Measurements from ENCODE around the gene MRPL28. TPM values are rescaled to one million over a fixed set of nuclear protein-coding genes. Genes with fewer than 3 reads are reported as not detected.
"Not testable (repeated sequence)": the region's sequence is repeated elsewhere in the genome, so short reads cannot be mapped to it uniquely, and the experiment has no call there.

The MRPL28 gene
- total RNA-seq, 1 donor from 2014 or later: 115 TPM

DNA sequence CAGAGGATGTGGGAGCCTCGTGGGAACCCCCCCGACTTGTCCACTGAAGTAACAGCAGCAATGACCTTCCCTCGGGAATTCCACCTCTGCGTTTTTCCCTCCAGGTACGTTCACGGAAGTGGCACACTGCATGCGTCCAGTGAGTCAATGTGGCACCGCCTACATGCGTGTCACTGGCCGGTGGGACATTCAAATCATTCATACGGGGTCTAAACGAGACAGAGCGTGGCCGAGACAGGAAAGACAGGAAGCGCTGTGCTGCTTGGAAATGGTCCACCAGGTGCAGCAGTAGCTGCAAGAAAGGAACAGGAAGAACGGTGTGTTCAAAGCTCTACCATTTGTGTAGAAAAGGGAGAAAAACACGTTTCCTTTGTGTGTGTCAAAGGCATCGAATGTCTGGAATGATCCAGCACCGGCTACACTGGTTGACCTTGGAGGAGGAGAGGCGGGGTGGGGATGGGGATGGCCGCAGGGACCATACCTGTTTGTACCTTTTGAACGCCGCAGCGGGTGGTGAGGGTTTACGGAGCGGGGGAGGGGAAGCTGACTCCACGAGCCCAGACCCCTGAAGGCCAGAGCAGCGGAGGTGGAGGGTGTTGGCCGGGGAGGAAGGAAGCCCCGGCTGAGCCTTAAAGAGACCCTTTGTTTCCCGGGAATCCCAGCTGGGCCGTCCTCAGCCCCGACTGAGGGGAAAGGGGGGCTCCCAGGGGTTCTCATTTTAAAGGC, 13.2 kb upstream of the MRPL28 start:
- Mint-ChIP-seq H3K27me3 (ENCODE audit: insufficient read depth) (peaks cover 16% of the 10 kb centered on the region), H3K9me3 (no peaks in the 10 kb centered on the region), H3K4me3 (peak overlapping the region; percentile 82), H3K27ac (peak overlapping the region; percentile 36), H3K4me1 (ENCODE audit: low read depth) (peaks cover 7% of the 10 kb centered on the region), H3K36me3 (ENCODE audit: low read depth) (no peaks in the 10 kb centered on the region)
- intact Hi-C loops (cut with micrococcal nuclease): loop anchor here (2.0 to 5.0 kb wide), 3 partner anchors 31 to 254 kb away; partner anchors contain the start of genes AXIN1, CAPN15 and METTL26
- no peak for DNase-seq (ENCODE audit: low spot score)

DNA sequence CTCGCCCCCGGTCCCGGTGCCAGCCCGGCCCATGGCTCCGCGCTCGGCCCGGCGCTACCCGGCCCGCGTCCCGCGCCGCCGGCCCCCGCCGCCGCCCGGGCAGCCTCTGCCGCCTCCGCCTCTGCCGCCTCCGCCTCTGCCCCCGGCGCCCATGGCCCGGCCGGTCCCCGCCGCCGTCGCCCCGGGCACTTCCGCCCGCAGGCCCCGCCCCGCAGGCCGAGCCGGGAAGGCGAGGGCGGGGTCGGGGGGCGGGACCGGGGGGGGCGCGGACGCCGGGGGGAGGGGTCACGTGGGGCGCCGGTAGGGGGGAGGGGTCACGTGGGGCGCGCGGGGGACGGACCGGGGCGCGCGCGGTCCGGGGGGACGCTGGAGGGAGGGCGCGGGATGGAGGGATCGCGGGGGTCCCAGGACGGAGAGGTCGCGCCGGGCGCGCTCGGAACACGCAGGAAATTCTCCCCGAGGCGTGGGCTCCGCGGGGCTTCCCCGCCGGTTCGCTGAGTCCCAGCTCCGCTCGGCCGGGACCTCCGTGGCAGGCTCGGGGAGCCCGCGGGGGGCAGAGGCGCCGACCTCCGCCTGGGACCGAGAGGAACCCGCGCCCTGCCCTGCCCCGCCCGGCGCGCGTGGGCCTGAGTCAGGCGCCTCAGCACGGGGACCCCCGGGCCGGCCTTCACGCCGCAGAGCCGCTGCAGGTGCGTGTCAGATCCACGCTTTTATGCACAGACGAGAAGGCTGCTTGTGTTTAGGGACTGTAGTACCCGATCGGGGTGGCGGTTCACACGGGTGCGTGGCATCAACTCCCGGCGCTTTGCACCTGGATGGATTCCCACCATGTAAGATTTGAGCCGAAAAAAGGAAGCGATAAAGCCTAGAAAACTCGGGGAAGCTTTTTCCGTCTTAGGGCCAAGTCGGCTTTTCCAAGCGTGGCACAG, 11.7 kb upstream of the MRPL28 start, which contains the start of gene PGAP6:
Gene PGAP6 (minus strand): TSS at position 190 of the 929 bp plus-strand sequence. CDS start 157 bp downstream, at position 33.
- intact Hi-C loops (cut with micrococcal nuclease): loop anchor here (1.0 to 5.0 kb wide), 6 partner anchors 12 to 255 kb away; partner anchors contain the start of genes AXIN1, CAPN15, DECR2 and METTL26
- DNase-seq (ENCODE audit: low spot score): peak; percentile 55
- Mint-ChIP-seq H3K36me3 (ENCODE audit: low read depth) (no peaks in the 10 kb centered on the region), H3K27me3 (ENCODE audit: insufficient read depth) (peaks cover 14% of the 10 kb centered on the region), H3K9me3 (no peaks in the 10 kb centered on the region), H3K27ac (peak within 1 kb of the TSS; percentile 58), H3K4me1 (ENCODE audit: low read depth) (peaks cover 7% of the 10 kb centered on the region), H3K4me3 (peak within 1 kb of the TSS; percentile 82)

DNA sequence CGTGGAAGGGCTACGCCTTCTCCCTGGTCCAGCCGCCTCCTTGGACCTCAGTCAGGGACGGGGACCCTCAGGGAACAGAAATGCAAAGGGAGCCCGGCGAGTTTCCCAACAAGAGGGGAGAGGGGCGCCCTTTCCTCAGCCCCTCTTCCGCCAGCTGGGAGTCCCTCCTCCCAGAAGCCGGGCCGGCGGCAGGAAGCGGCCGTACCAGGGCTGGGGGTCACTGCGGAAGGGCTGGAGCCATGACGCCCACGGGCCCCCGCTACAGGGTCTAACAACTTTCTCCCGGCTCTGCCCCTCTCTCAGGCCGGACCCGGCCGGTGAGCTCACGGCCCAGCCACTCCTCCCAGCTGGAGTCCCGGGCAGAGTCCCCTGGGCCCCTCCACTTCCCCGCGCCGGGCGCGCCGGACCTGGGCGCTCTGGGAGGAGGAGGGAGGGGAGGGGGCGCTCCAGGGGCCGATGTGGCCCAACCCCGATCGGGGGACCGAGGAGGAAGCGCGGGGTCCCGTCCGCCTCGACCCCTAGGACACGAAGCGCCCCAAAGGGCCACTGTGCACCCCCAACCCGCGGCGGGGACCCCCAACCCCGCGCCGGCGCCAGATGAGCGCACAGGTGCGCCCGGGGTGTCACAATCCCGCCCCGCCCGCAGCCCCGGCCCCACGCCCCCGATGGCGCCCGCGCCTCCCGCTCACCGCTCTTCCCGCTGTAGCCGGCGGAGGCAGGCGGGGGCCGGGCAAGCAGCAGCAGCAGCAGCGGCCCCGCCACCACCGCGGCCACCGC, 10.9 kb upstream of the MRPL28 start:
- Mint-ChIP-seq H3K36me3 (ENCODE audit: low read depth) (no peaks in the 10 kb centered on the region), H3K4me3 (peak overlapping the region; percentile 66), H3K4me1 (ENCODE audit: low read depth) (peaks cover 7% of the 10 kb centered on the region), H3K9me3 (no peaks in the 10 kb centered on the region), H3K27me3 (ENCODE audit: insufficient read depth) (peaks cover 14% of the 10 kb centered on the region), H3K27ac (no peak overlapping the region)
- intact Hi-C loops (cut with micrococcal nuclease): loop anchor here (1.0 to 5.0 kb wide), 4 partner anchors 11 to 256 kb away; partner anchors contain the start of genes CAPN15, METTL26, MRPL28 and RAB11FIP3
- no peak for DNase-seq (ENCODE audit: low spot score)

DNA sequence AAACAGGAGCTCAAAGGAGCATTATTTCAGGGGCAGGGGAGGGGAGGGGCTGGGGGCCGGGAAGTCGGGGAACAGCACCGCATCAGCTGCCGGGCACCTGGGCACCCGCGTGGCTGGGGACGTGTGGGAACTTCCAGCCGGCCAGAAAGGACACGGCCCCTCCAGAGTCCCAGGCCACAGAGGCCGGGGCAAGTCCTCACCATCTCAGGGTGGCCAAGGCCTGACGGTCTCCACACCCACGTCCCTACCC, 10.3 kb upstream of the MRPL28 start:
- Mint-ChIP-seq H3K4me3 (peak overlapping the region; percentile 77), H3K4me1 (ENCODE audit: low read depth) (peaks cover 7% of the 10 kb centered on the region), H3K27me3 (ENCODE audit: insufficient read depth) (peaks cover 14% of the 10 kb centered on the region), H3K27ac (peak overlapping the region; percentile 13), H3K36me3 (ENCODE audit: low read depth) (no peaks in the 10 kb centered on the region), H3K9me3 (no peaks in the 10 kb centered on the region)
- intact Hi-C loops (cut with micrococcal nuclease): loop anchor here (1.0 to 5.0 kb wide), 4 partner anchors 10 to 257 kb away; partner anchors contain the start of genes CAPN15, METTL26, MRPL28 and RAB11FIP3
- no peak for DNase-seq (ENCODE audit: low spot score)

DNA sequence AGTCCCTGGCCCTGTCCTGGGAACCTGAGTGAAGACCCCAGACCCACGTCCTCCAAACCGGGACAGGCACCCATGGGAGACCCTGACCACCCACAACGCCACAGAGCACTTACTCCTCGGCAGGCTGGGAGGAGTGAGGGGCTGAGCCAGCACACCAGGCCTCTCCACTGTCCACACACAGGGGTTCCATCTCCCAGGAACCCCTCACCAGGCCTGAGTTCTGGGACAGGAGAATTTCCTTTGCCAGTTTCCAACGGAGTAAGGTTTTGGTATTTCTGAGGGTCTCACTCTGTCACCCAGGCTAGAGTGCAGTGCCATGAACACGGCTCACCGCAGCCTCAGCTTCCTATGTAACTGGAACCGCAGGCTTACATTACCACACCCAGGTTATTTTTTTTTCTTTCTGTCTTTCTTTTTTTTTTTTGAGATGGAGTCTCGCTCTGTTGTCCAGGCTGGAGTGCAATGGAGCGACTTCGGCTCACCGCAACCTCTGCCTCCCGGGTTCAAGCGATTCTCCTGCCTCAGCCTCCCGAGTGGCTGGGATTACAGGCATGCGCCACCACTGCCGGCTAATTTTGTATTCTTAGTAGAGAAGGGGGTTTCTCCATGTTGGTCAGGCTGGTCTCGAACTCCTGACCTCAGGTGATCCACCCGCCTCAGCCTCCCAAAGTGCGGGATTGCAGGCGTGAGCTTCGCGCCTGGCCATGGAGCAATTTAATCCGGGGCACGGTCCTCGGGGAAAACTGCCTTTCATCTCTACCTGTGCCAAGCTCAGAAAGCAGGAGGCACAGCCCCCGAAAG, 9.8 kb upstream of the MRPL28 start:
- Mint-ChIP-seq H3K36me3 (ENCODE audit: low read depth) (no peaks in the 10 kb centered on the region), H3K27ac (peak overlapping the region; percentile 61), H3K4me1 (ENCODE audit: low read depth) (peaks cover 7% of the 10 kb centered on the region), H3K4me3 (peak overlapping the region; percentile 77), H3K27me3 (ENCODE audit: insufficient read depth) (peaks cover 14% of the 10 kb centered on the region), H3K9me3 (no peaks in the 10 kb centered on the region)
- intact Hi-C loops (cut with micrococcal nuclease): loop anchor here (5.0 kb wide), 2 partner anchors 147 to 257 kb away; partner anchors contain the start of genes CAPN15 and METTL26
- DNase-seq (ENCODE audit: low spot score): no peak

DNA sequence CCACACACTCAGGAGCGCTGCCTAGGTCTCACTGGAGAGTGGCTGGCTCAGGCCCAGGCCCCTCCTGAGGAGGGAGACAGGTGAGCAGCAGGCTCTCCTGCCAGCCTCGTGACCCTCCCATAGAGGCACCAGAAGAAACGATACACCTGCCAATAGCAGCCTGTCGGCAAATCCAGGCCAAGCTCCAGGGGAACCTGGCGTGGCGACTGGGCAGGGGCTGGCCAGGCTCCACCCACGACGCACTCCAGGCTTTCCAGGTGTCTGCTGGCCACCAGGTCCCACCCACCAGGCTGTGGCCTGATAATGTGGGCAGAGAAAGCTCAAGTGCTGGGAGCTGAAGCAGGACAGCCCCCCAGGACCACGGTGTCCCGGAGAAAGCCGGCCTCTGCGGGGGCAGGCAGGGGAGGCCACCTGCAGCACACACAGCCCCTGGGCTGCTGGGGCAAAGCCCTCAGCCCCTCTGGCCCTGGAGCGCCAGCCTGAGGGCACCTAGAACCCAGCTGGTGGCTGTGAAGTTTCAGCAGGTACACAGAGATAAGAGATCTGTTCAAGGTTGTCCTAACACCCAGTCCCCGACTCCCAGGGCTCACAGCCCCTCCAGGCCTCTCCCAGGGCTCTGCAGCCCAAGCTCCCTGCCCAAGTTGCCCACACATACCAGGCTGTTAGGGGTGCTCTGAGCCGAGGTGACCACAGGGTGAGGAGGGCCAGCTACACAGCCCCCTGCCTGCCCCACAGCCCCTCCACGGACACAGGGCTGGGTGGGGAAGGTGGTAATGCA, 9.0 kb upstream of the MRPL28 start:
- Mint-ChIP-seq H3K4me3 (peak overlapping the region; percentile 77), H3K36me3 (ENCODE audit: low read depth) (no peaks in the 10 kb centered on the region), H3K4me1 (ENCODE audit: low read depth) (peaks cover 7% of the 10 kb centered on the region), H3K9me3 (no peaks in the 10 kb centered on the region), H3K27ac (no peak overlapping the region), H3K27me3 (ENCODE audit: insufficient read depth) (peaks cover 13% of the 10 kb centered on the region)
- DNase-seq (ENCODE audit: low spot score): no peak
- intact Hi-C loops (cut with micrococcal nuclease): no loop called here

DNA sequence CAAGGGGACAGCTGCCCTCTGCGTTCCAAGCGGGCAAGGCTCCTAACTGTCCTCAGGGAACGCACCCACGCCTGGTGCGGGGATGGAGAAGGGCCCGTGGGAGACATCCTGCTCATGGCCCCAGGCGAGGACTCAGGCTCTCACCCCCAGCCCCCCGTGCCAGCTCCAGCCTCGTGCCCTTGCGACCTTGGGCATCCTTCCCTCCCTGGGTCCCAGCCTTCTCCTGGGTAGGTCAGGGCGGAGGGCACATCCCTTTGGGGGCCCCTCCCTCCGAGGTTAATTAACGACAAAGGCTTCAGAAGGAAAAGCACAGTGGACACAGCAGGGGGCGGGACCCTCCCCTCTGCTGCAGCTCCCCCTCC, 8.5 kb upstream of the MRPL28 start:
- peaks cover 7% of the 10 kb centered on the region for H3K4me1 Mint-ChIP-seq (ENCODE audit: low read depth)
- no peak for DNase-seq (ENCODE audit: low spot score)
- intact Hi-C loops (cut with micrococcal nuclease): no loop called here
- H3K9me3 Mint-ChIP-seq: no peaks in the 10 kb centered on the region
- H3K4me3 Mint-ChIP-seq: no peak overlapping the region
- peaks cover 9% of the 10 kb centered on the region for H3K27me3 Mint-ChIP-seq (ENCODE audit: insufficient read depth)
- H3K27ac Mint-ChIP-seq: no peak overlapping the region
- H3K36me3 Mint-ChIP-seq (ENCODE audit: low read depth): no peaks in the 10 kb centered on the region

DNA sequence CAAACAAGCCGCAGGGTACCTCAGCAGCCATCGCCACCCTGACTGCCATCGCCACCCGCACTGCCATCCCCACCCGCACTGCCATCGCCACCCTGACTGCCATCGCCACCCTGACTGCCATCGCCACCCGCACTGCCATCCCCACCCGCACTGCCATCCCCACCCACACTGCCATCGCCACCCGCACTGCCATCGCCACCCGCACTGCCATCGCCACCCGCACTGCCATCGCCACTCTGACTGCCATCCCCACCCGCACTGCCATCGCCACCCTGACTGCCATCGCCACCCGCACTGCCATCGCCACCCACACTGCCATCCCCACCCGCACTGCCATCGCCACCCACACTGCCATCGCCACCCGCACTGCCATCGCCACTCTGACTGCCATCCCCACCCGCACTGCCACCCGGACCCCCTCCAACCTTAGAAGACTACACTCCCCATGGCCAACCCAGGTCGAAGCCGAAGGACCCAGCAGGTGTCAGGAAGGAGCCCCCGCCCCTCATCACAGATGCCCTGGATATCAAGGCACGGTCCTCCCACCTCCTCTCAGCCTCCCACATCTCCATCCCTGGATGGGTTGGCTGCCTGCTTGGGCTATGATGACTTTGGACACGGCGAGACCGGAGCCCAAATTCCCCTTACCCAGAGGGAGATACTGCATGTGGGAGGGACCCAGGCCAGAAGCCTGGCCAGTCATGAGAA, 7.9 kb upstream of the MRPL28 start:
- DNase-seq (ENCODE audit: low spot score); H3K4me1 Mint-ChIP-seq (ENCODE audit: low read depth); H3K9me3 Mint-ChIP-seq; H3K36me3 Mint-ChIP-seq (ENCODE audit: low read depth); H3K27ac Mint-ChIP-seq; H3K4me3 Mint-ChIP-seq; H3K27me3 Mint-ChIP-seq (ENCODE audit: insufficient read depth); intact Hi-C loops (cut with micrococcal nuclease): not testable (repeated sequence)

DNA sequence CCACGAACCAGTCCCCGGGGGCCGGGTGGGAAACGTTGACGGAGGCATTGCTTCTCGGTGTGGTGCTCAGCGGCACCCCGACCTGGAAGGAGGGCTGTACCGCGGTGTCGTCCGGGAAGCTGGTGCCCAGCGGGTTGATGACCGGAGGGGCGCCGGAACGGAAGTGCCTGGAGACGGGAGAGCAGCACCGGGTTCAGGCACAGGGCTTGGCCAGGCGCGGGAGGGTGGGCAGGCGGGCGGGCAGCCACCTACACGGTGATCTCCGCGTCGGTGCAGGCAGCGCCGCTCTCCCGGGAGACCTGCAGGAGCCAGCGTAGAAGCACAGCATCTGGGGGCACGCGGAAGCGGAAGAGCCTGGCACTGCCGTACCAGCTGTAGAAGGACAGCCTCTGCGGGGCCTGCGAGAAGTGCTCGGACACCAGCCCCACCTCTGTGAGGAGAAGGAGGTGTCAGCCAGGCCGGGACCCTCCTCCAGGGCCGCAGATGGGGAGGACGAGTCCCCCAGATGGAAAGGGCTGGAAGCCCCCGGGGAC, 7.1 kb upstream of the MRPL28 start:
- Mint-ChIP-seq H3K36me3 (ENCODE audit: low read depth) (peaks cover 3% of the 10 kb centered on the region), H3K9me3 (no peaks in the 10 kb centered on the region), H3K27ac (no peak overlapping the region), H3K4me3 (no peak overlapping the region), H3K27me3 (ENCODE audit: insufficient read depth) (peaks cover 1% of the 10 kb centered on the region), H3K4me1 (ENCODE audit: low read depth) (no peaks in the 10 kb centered on the region)
- intact Hi-C loops (cut with micrococcal nuclease): no loop called here
- DNase-seq (ENCODE audit: low spot score): no peak

DNA sequence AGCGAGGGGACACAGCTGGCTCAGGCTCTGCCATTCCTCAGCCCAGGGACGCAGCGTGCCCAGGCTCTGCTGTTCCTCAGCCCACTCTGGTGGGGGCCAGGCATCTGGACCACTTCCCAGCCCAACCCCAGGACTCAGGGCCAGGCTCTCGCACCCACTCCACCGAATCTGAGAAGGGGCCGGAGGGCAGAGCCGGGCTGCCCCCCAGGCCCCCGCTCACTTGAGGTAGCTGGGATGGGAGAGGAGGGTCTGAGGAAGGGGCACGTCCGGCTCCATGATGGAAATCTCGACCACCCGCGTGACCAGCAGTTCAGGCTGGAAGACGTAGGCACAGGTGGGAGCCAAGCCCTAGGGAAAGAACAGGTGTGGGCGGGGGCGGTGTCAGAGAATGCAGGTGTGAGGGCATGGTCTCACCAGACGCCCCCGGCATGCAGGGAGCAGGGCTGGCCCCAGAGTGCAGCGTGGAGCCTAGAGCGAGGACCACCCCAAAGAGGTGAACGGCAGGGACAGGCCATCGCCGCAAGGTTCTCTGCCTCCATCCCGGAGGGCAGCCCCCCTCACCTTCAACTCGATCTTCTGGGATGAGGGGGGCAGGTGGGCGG, 6.6 kb upstream of the MRPL28 start:
- H3K27me3 Mint-ChIP-seq (ENCODE audit: insufficient read depth): no peaks in the 10 kb centered on the region
- no peak overlapping the region for H3K4me3 Mint-ChIP-seq
- no peaks in the 10 kb centered on the region for H3K9me3 Mint-ChIP-seq
- intact Hi-C loops (cut with micrococcal nuclease): no loop called here
- peaks cover 3% of the 10 kb centered on the region for H3K36me3 Mint-ChIP-seq (ENCODE audit: low read depth)
- H3K4me1 Mint-ChIP-seq (ENCODE audit: low read depth): no peaks in the 10 kb centered on the region
- DNase-seq (ENCODE audit: low spot score): no peak
- no peak overlapping the region for H3K27ac Mint-ChIP-seq

Data from activated T-helper 1 cell treated with anti-CD3 and anti-CD28 coated beads, Interleukin-12 subunit alpha, Interleukin-12 subunit beta, Interleukin-2, Interleukin-4 antibody, amounts not matched to agents 30 ng/mL and 10 ng/mL and 1 ng/mL, durations not matched to agents 14 hours and 24 hours and 36 hours (primary cell).